ENCODE results near the gene MYRF. TPM values are rescaled to one million over a fixed set of nuclear protein-coding genes. Genes with fewer than 3 reads are reported as not detected.

MYRF gene
- total RNA-seq, 1 experiment from 2014 or later: 5.1 TPM

- Histone ChIP-seq H3K4me3 (ENCODE audit: low read length) (no peak overlapping the region), H3K36me3 (ENCODE audit: low read depth, low read length) (no peaks in the 10 kb centered on the region), H3K27me3 (ENCODE audit: low read length) (no peaks in the 10 kb centered on the region), H3K9me3 (ENCODE audit: low read length) (no peaks in the 10 kb centered on the region), H4K20me1 (ENCODE audit: low read length) (no peaks in the 10 kb centered on the region), H3K27ac (ENCODE audit: low read length) (no peak overlapping the region), H3K9ac (ENCODE audit: low read length) (no peak overlapping the region), H3K4me2 (ENCODE audit: low read length) (no peak overlapping the region), H3K9me2 (replicated peaks; ENCODE audit: low read length) (no peaks in the 10 kb centered on the region), H2AFZ (ENCODE audit: low read length) (no peak overlapping the region), H3F3A (ENCODE audit: low read length, unreplicated experiment) (no peaks in the 10 kb centered on the region), H3K4me1 (ENCODE audit: insufficient read depth, low read length) (no peaks in the 10 kb centered on the region), H3K79me2 (ENCODE audit: low read length) (no peaks in the 10 kb centered on the region)
- POLR2A ChIA-PET (ENCODE audit: unreplicated experiment): no interaction called here
- CTCF ChIA-PET: interaction anchor here (0.6 kb wide), 1 partner anchor 38 kb away, joined by 3 read pairs; no protein-coding TSS in a partner anchor
- no TSS peak for BruUV-seq (replicated peaks)
- DNase-seq: no peak
- TF ChIP-seq EZH2phosphoT487 (IDR thresholded peaks at IDR 0.05; ENCODE audit: borderline replicate concordance, low read length) (no peak), EZH2 (IDR thresholded peaks at IDR 0.05; ENCODE audit: low read length, unreplicated experiment) (no peak), CTCF (conservative IDR thresholded peaks at IDR 0.05; ENCODE audit: low read depth, low read length) (no peak)
- no peak for ATAC-seq
- intact Hi-C loops (cut with micrococcal nuclease): loop anchor here (1.0 kb wide), 2 partner anchors 24 to 29 kb away; partner anchors contain the start of gene MYRF
These were observed 23.4 kb downstream of the MYRF start for GRCh38 chr11:61775606-61776554.

GRCh38 chr11:61776561-61777075, 24.2 kb downstream of the MYRF start:
- H3K36me3 ChIP-seq (ENCODE audit: low read depth, low read length): no peaks in the 10 kb centered on the region
- no peaks in the 10 kb centered on the region for H4K20me1 ChIP-seq (ENCODE audit: low read length)
- H3K4me1 ChIP-seq (ENCODE audit: insufficient read depth, low read length): no peaks in the 10 kb centered on the region
- no peaks in the 10 kb centered on the region for H3K27me3 ChIP-seq (ENCODE audit: low read length)
- H3K27ac ChIP-seq (ENCODE audit: low read length): no peak overlapping the region
- intact Hi-C loops (cut with micrococcal nuclease): loop anchor here (1.0 kb wide), 2 partner anchors 24 to 29 kb away; partner anchors contain the start of gene MYRF
- DNase-seq (peak; percentile 80), ATAC-seq (peak; percentile 83)
- 0 out of 2 replicates have a peak overlapping the region, but pooled peaks have one; percentile 41 for H2AFZ ChIP-seq (ENCODE audit: low read length)
- peak; percentile 94 for TF ChIP-seq CTCF (conservative IDR thresholded peaks at IDR 0.05; ENCODE audit: low read depth, low read length)
- TF ChIP-seq EZH2phosphoT487 (IDR thresholded peaks at IDR 0.05; ENCODE audit: borderline replicate concordance, low read length): no peak
- no peak for TF ChIP-seq EZH2 (IDR thresholded peaks at IDR 0.05; ENCODE audit: low read length, unreplicated experiment)
- H3K9ac ChIP-seq (ENCODE audit: low read length): no peak overlapping the region
- no TSS peak for BruUV-seq (replicated peaks)
- ChIA-PET POLR2A (ENCODE audit: unreplicated experiment) (no interaction called here), CTCF (no interaction called here)
- H3F3A ChIP-seq (ENCODE audit: low read length, unreplicated experiment): no peaks in the 10 kb centered on the region
- no peaks in the 10 kb centered on the region for H3K9me2 ChIP-seq (replicated peaks; ENCODE audit: low read length)
- no peaks in the 10 kb centered on the region for H3K9me3 ChIP-seq (ENCODE audit: low read length)
- no peak overlapping the region for H3K4me2 ChIP-seq (ENCODE audit: low read length)
- no peak overlapping the region for H3K4me3 ChIP-seq (ENCODE audit: low read length)
- no peaks in the 10 kb centered on the region for H3K79me2 ChIP-seq (ENCODE audit: low read length)

Measured in PC-3 (cell line).